HL-60 (cell line): Measurements from ENCODE around the gene PCDHA4.
"Not testable (repeated sequence)": the region's sequence is repeated elsewhere in the genome, so short reads cannot be mapped to it uniquely, and the experiment has no call there.

Experiments used
- DNase-seq, 2 experiments: peaks; one replicate each; pipeline ENCODE4 v3.0.0-alpha.2; 2010 to 2020; ENCODE audit warnings: low read depth in 1 of 2, low spot score in 1 of 2
- H3K27ac ChIP-seq: fragments of 250-450 bp; sonication (Bioruptor Pico); replicated peaks from 2 replicates; pipeline ENCODE4 v1.5.1; 2020; ENCODE audit warnings: mild to moderate bottlenecking, moderate library complexity
- H3K27me3 ChIP-seq: fragments of 250-450 bp; sonication (Bioruptor Pico); 2 replicates; pipeline ENCODE4 v1.5.1; 2021; ENCODE audit warnings: mild to moderate bottlenecking, moderate library complexity; ENCODE audit not compliant: insufficient read depth, poor library complexity, severe bottlenecking
- H3K4me3 ChIP-seq: replicated peaks from 2 replicates; pipeline ENCODE4 v1.5.1; 2011; ENCODE audit warnings: mild to moderate bottlenecking, control low read depth, low read length; ENCODE audit not compliant: insufficient read depth
- CTCF ChIP-seq: IDR thresholded peaks from one replicate; pipeline ENCODE4 v1.5.1; 2011; ENCODE audit warnings: low read length, control low read depth, inconsistent platforms; ENCODE audit not compliant: insufficient read depth
- GABPA ChIP-seq: IDR thresholded peaks from 2 replicates; pipeline ENCODE4 v1.6.1; 2012; ENCODE audit warnings: low read depth
- POLR2AphosphoS5 ChIP-seq: IDR thresholded peaks from 2 replicates; pipeline ENCODE4 v1.6.1; 2012; ENCODE audit warnings: low read depth
- REST ChIP-seq: IDR thresholded peaks from 2 replicates; pipeline ENCODE4 v1.6.1; 2012; ENCODE audit warnings: low read depth; ENCODE audit not compliant: insufficient replicate concordance
- SPI1 ChIP-seq: IDR thresholded peaks from 2 replicates; pipeline ENCODE4 v1.6.1; 2012; ENCODE audit warnings: low read depth, mild to moderate bottlenecking, borderline replicate concordance

The PCDHA4 gene

GRCh38 chr5:140828362-140828737 is 21.5 kb downstream of the PCDHA4 start:
- no peak overlapping the region for H3K4me3 ChIP-seq
- no peak for DNase-seq
- no peak overlapping the region for H3K27ac ChIP-seq
- H3K27me3 ChIP-seq: peaks cover 5% of the 10 kb centered on the region
- no peak for TF ChIP-seq CTCF
- TF ChIP-seq SPI1: no peak
- TF ChIP-seq POLR2AphosphoS5: no peak
- no peak for TF ChIP-seq REST
- TF ChIP-seq GABPA: no peak

GRCh38 chr5:140829511-140830501 is 22.9 kb downstream of the PCDHA4 start:
- H3K27ac ChIP-seq, H3K27me3 ChIP-seq, H3K4me3 ChIP-seq, DNase-seq: not testable (repeated sequence)

GRCh38 chr5:140833993-140834392 is 27.1 kb downstream of the PCDHA4 start, which contains the start of gene PCDHA7:
Gene PCDHA7 (plus strand): TSS chr5:140834269. CDS start chr5:140834384, 115 bp downstream.
- no peak for DNase-seq
- H3K27ac ChIP-seq: no peak within 1 kb of the TSS
- H3K4me3 ChIP-seq: no peak within 1 kb of the TSS
- TF ChIP-seq GABPA: no peak
- no peak for TF ChIP-seq REST
- no peak for TF ChIP-seq SPI1
- TF ChIP-seq CTCF: no peak
- TF ChIP-seq POLR2AphosphoS5: no peak
- H3K27me3 ChIP-seq: no peaks in the 10 kb centered on the region

GRCh38 chr5:140834439-140835008 is 27.7 kb downstream of the PCDHA4 start:
- H3K27me3 ChIP-seq, H3K27ac ChIP-seq, H3K4me3 ChIP-seq, DNase-seq: not testable (repeated sequence)
